ENCODE data around the gene PCNX4. TPM values are rescaled to one million over a fixed set of nuclear protein-coding genes. Genes with fewer than 3 reads are reported as not detected.

The PCNX4 gene
- total and polyA plus RNA-seq, 8 donors = 9.5 to 24.0 (median 16.1) TPM

DNA sequence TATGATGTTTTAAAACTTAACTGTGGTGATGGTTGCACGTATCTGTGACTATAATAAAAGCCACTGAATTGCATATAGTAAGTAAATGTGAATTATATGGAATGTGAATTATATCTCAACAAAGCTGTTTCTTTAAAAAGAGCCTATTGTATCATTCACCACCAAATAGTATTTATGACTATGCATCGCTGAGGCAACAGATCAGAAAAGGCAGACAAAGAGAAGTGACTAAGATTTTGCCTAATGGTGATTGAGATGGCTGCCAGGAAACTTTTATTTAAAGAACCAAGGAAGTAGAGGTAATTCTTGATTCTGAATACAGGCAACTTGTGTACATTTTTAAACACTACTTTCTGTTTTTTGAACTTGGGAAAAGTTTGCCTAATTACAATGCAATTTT lies 41.8 kb downstream of the PCNX4 start:
- TF ChIP-seq, protein P1, sequence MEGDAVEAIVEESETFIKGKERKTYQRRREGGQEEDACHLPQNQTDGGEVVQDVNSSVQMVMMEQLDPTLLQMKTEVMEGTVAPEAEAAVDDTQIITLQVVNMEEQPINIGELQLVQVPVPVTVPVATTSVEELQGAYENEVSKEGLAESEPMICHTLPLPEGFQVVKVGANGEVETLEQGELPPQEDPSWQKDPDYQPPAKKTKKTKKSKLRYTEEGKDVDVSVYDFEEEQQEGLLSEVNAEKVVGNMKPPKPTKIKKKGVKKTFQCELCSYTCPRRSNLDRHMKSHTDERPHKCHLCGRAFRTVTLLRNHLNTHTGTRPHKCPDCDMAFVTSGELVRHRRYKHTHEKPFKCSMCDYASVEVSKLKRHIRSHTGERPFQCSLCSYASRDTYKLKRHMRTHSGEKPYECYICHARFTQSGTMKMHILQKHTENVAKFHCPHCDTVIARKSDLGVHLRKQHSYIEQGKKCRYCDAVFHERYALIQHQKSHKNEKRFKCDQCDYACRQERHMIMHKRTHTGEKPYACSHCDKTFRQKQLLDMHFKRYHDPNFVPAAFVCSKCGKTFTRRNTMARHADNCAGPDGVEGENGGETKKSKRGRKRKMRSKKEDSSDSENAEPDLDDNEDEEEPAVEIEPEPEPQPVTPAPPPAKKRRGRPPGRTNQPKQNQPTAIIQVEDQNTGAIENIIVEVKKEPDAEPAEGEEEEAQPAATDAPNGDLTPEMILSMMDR (IDR thresholded peaks at IDR 0.05) = no peak
- no peaks in the 10 kb centered on the region for H3K4me1 ChIP-seq
- WGBS, 2 donors = 94 to 96% methylated on average over 2 of the region's 2 CpGs
- intact Hi-C loops (cut with DNase I) = no loop called here
- H3K27me3 ChIP-seq = no peaks in the 10 kb centered on the region
- FAIRE-seq (no peak), DNase-seq (no peak), ATAC-seq (no peak)
- no peak overlapping the region for H3K27ac ChIP-seq
- H3K9me3 ChIP-seq = no peaks in the 10 kb centered on the region
- no peak overlapping the region for H3K4me3 ChIP-seq
- no peaks in the 10 kb centered on the region for H3K36me3 ChIP-seq

DNA sequence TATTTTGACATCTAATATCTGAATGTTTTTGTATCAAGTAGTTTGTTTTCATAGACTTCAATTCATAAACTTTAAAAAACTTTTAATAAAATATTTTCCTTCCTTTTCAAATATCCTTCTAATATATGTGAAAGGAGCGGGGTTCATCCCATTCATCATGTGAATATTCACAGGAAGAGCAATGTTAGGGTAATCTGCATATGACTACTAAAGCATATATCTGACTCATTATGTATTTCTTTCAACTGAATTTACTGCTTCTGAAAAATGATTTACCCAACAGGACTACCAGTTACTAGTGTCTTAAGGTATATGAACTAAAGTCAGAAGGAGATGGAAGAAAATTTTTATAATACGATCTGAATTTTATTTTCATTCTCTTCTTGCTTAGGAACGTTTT lies 43.0 kb downstream of the PCNX4 start:
- Histone ChIP-seq H3K4me3 (no peak overlapping the region), H3K36me3 (no peaks in the 10 kb centered on the region), H3K27ac (no peak overlapping the region), H3K27me3 (no peaks in the 10 kb centered on the region), H3K9me3 (no peaks in the 10 kb centered on the region), H3K4me1 (no peaks in the 10 kb centered on the region)
- 92 to 97% methylated on average over 3 of the region's 3 CpGs for WGBS, 2 donors
- intact Hi-C loops (cut with DNase I) = no loop called here
- FAIRE-seq = no peak
- ATAC-seq = no peak
- no peak for DNase-seq
- TF ChIP-seq, protein P1 (IDR thresholded peaks at IDR 0.05) = no peak

- intact Hi-C loops (cut with DNase I) = loop anchor here in 2 of 3 donors (10.0 kb wide), 2 partner anchors 47 to 57 kb away; partner anchors contain the start of gene PCNX4 (in 1 of the 2)
These were observed 60.0 kb downstream of the PCNX4 start for GRCh38 chr14:60151715-60152114.

DNA sequence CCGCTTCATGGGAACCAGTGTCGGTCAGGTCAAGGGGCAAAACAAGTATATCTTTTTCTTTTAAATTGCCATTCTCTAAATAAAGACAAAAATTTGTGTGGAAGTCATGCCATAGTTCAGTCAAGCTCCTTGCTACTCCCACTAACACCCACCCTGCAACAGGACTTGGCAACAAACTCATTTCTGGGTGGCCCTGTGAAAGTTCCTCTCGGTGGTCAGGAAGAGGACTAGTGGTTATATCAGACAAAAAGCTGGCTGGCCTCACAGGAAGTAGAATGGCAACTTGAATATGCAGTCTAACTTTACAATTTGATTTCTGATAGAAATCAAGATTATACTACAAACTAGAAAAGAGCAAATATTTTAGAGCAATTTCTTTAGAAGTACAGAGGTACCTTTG lies 62.3 kb downstream of the PCNX4 start:
- no peaks in the 10 kb centered on the region for H3K9me3 ChIP-seq
- ATAC-seq = no peak
- TF ChIP-seq, protein P1 (IDR thresholded peaks at IDR 0.05) = no peak
- H3K36me3 ChIP-seq = no peaks in the 10 kb centered on the region
- 87 to 88% methylated on average over 3 of the region's 3 CpGs for WGBS, 2 donors
- no peak for FAIRE-seq
- no peak overlapping the region for H3K4me3 ChIP-seq
- H3K27me3 ChIP-seq = no peaks in the 10 kb centered on the region
- no peak overlapping the region for H3K27ac ChIP-seq
- DNase-seq = no peak
- peaks cover 4 to 11% (median 6%) of the 10 kb centered on the region in 3 donors for H3K4me1 ChIP-seq
- intact Hi-C loops (cut with DNase I) = loop anchor here in 2 of 3 donors (10.0 kb wide), 2 partner anchors 49 to 59 kb away; partner anchors contain the start of gene PCNX4 (in 1 of the 2)

More at GRCh38 chr14:60151715-60152114, 60.0 kb downstream of the PCNX4 start:
- peak in 3 of 4 donors; percentile 77 to 89 (median 81) for ATAC-seq
- H3K36me3 ChIP-seq = no peaks in the 10 kb centered on the region
- peak in 2 of 6 donors; percentile 20 to 50 for DNase-seq
- peaks cover 4 to 5% (median 4%) of the 10 kb centered on the region in 3 donors for H3K4me1 ChIP-seq
- H3K27me3 ChIP-seq = no peaks in the 10 kb centered on the region
- peak overlapping the region in 1 of 4 donors; percentile 1 for H3K27ac ChIP-seq
- no peaks in the 10 kb centered on the region for H3K9me3 ChIP-seq
- TF ChIP-seq, protein P1 (IDR thresholded peaks at IDR 0.05) = no peak
- no peak for FAIRE-seq
- WGBS, 2 donors = 61 to 70% methylated on average over 3 of the region's 3 CpGs
- no peak overlapping the region for H3K4me3 ChIP-seq

- no peak for DNase-seq
- WGBS, 2 donors = 89 to 92% methylated on average over 2 of the region's 2 CpGs
- Histone ChIP-seq H3K27me3 (no peaks in the 10 kb centered on the region), H3K4me3 (no peak overlapping the region), H3K9me3 (no peaks in the 10 kb centered on the region), H3K36me3 (no peaks in the 10 kb centered on the region), H3K27ac (no peak overlapping the region), H3K4me1 (peaks cover 4 to 11% (median 11%) of the 10 kb centered on the region in 3 donors)
- no peak for FAIRE-seq
- ATAC-seq = no peak
- intact Hi-C loops (cut with DNase I) = loop anchor here in 2 of 3 donors (10.0 kb wide), 2 partner anchors 50 to 60 kb away; partner anchors contain the start of gene PCNX4 (in 1 of the 2)
- TF ChIP-seq, protein P1 (IDR thresholded peaks at IDR 0.05) = no peak
These were observed 62.9 kb downstream of the PCNX4 start for GRCh38 chr14:60154671-60155070.
